HG03457 (cell line): ENCODE data around the gene ADARB2.

Source experiments
- ATAC-seq: cut with Tn5 transposase; IDR thresholded peaks from one replicate; pipeline ENCODE4 v1.9.1; 2021; ENCODE audit warnings: moderate number of reproducible peaks; ENCODE audit not compliant: unreplicated experiment

ADARB2 gene

GRCh38 chr10:1130995-1131790 is 606.1 kb downstream of the ADARB2 start:
- ATAC-seq = no peak

GRCh38 chr10:1130226-1130625 is 607.1 kb downstream of the ADARB2 start:
- no peak for ATAC-seq

GRCh38 chr10:1128649-1129048 is 608.7 kb downstream of the ADARB2 start:
- no peak for ATAC-seq

- no peak for ATAC-seq
Observed at GRCh38 chr10:1128115-1128514, 609.2 kb downstream of the ADARB2 start.

- ATAC-seq = no peak
Observed at GRCh38 chr10:1127629-1128028, 609.7 kb downstream of the ADARB2 start.
